Gastroesophageal sphincter (tissue), 4 donors: ENCODE measurements around the gene EFEMP2. TPM values are rescaled to one million over a fixed set of nuclear protein-coding genes. Genes with fewer than 3 reads are reported as not detected.

Experiments
- ATAC-seq: fragments of 150-250 bp; one replicate; pipeline ENCODE4 v1.9.1; 2016; ENCODE audit warnings: mild to moderate bottlenecking, moderate library complexity
- H3K27ac ChIP-seq, 4 donors: fragments of 200-600 bp; sonication (generic) in 3 of 4; 1 replicate in 3 of 4; 2 replicates in 1 of 4; pipeline ENCODE4 v1.5.1; 2016 to 2019
- H3K27me3 ChIP-seq: fragments of 200-600 bp; sonication (generic); one replicate; pipeline ENCODE4 v1.5.1; 2019
- H3K36me3 ChIP-seq, 2 donors: fragments of 200-600 bp; sonication (generic); one replicate each; pipeline ENCODE4 v1.5.1; 2019; ENCODE audit warnings: control low read depth in 1 of 2
- H3K4me1 ChIP-seq, 3 donors: fragments of 200-600 bp; sonication (generic); 1 replicate in 2 of 3; 2 replicates in 1 of 3; pipeline ENCODE4 v1.5.1; 2016 to 2019; ENCODE audit warnings: control low read depth in 2 of 3
- H3K4me3 ChIP-seq, 2 donors: fragments of 200-600 bp; sonication (generic); one replicate each; pipeline ENCODE4 v1.5.1; 2019; ENCODE audit warnings: mild to moderate bottlenecking in 1 of 2, moderate library complexity in 1 of 2
- H3K9me3 ChIP-seq, 3 donors: fragments of 200-600 bp; sonication (generic); one replicate each; pipeline ENCODE4 v1.5.1; 2017 to 2019; ENCODE audit warnings: control low read depth in 2 of 3
- EP300 ChIP-seq: sonication (generic); formaldehyde crosslinking; IDR thresholded peaks from one replicate; pipeline ENCODE4 v1.6.1; 2017; ENCODE audit warnings: antibody characterized with exemption, mild to moderate bottlenecking
- POLR2A ChIP-seq, 2 donors: fragments of 450-650 bp; IDR thresholded peaks; one replicate each; pipeline ENCODE4 v1.6.1; 2017; ENCODE audit warnings: antibody characterized with exemption in 2 of 2, mild to moderate bottlenecking in 2 of 2, moderate library complexity in 1 of 2
- POLR2AphosphoS5 ChIP-seq: sonication (generic); formaldehyde crosslinking; IDR thresholded peaks from one replicate; pipeline ENCODE4 v1.6.1; 2017; ENCODE audit warnings: antibody characterized with exemption
- WGBS, 2 donors: methylation state at CpG; one replicate each; pipeline ENCODE4 v1.1.5; 2018; ENCODE audit warnings: low coverage in 1 of 2; 5-methylcytosine and 5-hydroxymethylcytosine counted together
- total RNA-seq, 4 donors: library from RNA; depleted of rRNA; stranded (reverse); fragments of >200 nt; gene quantifications; one replicate each; pipeline ENCODE4 v1.1.0, GENCODE V29; 2016
- TF ChIP-seq, protein P1 (sequence below), 4 experiments: fragments of 200-600 bp in 2 of 4; fragments of 450-650 bp in 2 of 4; sonication (generic) in 1 of 4; IDR thresholded peaks; one replicate each; pipeline ENCODE4 v1.5.1; 2017 to 2019; ENCODE audit warnings: antibody characterized with exemption in 4 of 4, mild to moderate bottlenecking in 2 of 4, moderate library complexity in 2 of 4

EFEMP2 gene
- total RNA-seq, 4 donors from 2014 or later, result 55.6 to 92.8 (median 81.2) TPM

DNA sequence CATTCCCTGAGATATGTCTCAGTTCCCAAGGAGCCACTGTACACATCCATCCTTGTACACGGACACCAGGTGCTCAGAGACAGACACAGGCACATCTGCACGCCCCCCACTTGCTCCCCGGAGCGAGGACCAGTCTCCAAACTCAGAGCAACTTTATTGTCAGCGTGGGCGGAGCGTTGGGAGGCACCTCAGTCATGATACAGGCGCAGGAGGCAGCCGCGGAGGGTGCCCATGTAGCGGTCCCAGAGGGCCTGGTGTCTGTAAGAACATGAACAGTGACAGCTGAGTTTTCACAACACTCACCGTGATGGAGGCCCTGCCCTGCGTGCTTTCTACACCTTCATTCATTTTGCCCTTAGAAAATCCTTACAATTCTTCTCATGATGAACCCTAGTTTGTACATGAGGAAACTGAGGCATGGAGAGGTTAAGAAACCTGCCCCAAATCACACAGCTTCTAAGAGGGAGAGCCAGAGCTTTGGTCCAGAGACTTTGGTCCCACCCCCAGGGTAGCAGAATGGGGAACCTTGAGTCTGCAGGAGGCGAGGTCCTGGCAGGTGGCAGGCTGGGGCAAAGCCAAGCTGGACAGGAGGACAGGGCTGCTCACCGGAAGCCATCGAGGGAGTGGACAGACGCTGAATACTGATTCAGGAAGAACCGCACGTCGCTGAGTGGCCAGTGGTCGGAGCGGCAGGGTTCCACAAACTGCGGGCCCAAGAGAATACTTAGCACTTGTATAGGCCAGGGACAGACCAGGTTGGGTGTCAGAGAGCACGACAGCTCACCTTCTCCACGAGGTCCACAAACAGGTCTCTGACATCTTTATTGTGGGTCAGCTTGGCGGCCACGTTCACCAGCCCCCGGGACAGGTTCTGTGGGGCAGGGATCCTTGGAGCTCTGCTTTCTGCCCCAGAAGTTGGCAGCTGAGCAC, 11.5 kb upstream of the EFEMP2 start:
- ATAC-seq, result no peak
- Histone ChIP-seq H3K4me3 (no peak overlapping the region), H3K9me3 (no peaks in the 10 kb centered on the region), H3K4me1 (peaks cover 0 to 39% (median 14%) of the 10 kb centered on the region in 3 donors), H3K27me3 (no peaks in the 10 kb centered on the region), H3K36me3 (peaks cover 0 to 49% of the 10 kb centered on the region in 2 donors), H3K27ac (peak overlapping the region in 3 of 4 donors; percentile 16 to 65 (median 64))
- 40 to 85% methylated on average over 1 to 18 of the region's 28 CpGs for WGBS, 2 donors
- TF ChIP-seq EP300, result no peak
- no peak for TF ChIP-seq POLR2A (IDR thresholded peaks at IDR 0.05)
- TF ChIP-seq, protein P1, sequence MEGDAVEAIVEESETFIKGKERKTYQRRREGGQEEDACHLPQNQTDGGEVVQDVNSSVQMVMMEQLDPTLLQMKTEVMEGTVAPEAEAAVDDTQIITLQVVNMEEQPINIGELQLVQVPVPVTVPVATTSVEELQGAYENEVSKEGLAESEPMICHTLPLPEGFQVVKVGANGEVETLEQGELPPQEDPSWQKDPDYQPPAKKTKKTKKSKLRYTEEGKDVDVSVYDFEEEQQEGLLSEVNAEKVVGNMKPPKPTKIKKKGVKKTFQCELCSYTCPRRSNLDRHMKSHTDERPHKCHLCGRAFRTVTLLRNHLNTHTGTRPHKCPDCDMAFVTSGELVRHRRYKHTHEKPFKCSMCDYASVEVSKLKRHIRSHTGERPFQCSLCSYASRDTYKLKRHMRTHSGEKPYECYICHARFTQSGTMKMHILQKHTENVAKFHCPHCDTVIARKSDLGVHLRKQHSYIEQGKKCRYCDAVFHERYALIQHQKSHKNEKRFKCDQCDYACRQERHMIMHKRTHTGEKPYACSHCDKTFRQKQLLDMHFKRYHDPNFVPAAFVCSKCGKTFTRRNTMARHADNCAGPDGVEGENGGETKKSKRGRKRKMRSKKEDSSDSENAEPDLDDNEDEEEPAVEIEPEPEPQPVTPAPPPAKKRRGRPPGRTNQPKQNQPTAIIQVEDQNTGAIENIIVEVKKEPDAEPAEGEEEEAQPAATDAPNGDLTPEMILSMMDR (IDR thresholded peaks at IDR 0.05), result no peak
- TF ChIP-seq POLR2AphosphoS5, result no peak

DNA sequence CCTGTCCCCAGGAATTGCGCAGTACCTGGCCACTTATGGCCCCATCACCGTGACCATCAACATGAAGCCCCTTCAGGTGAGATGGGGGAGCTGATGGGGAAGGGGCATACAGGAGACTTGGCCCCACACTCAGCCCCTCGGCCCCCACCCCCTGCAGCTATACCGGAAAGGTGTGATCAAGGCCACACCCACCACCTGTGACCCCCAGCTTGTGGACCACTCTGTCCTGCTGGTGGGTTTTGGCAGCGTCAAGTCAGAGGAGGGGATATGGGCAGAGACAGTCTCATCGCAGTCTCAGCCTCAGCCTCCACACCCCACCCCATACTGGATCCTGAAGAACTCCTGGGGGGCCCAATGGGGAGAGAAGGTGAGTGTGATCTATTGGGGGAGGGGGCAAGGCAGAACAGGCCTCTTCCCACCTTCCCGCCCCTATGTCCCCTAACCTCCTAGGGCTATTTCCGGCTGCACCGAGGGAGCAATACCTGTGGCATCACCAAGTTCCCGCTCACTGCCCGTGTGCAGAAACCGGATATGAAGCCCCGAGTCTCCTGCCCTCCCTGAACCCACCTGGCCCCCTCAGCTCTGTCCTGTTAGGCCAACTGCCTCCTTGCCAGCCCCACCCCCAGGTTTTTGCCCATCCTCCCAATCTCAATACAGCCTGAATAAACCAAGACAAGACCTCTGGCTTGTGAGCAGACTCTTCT, 10.6 kb upstream of the EFEMP2 start:
- no peak for TF ChIP-seq POLR2AphosphoS5
- TF ChIP-seq, protein P1 (IDR thresholded peaks at IDR 0.05), result no peak
- no peak for TF ChIP-seq EP300
- no peak for TF ChIP-seq POLR2A (IDR thresholded peaks at IDR 0.05)
- Histone ChIP-seq H3K27me3 (no peaks in the 10 kb centered on the region), H3K36me3 (peaks cover 0 to 49% of the 10 kb centered on the region in 2 donors), H3K9me3 (no peaks in the 10 kb centered on the region), H3K4me3 (no peak overlapping the region), H3K4me1 (peaks cover 0 to 33% (median 14%) of the 10 kb centered on the region in 3 donors), H3K27ac (no peak overlapping the region)
- ATAC-seq, result no peak
- 86 to 90% methylated on average over 4 to 8 of the region's 13 CpGs for WGBS, 2 donors

DNA sequence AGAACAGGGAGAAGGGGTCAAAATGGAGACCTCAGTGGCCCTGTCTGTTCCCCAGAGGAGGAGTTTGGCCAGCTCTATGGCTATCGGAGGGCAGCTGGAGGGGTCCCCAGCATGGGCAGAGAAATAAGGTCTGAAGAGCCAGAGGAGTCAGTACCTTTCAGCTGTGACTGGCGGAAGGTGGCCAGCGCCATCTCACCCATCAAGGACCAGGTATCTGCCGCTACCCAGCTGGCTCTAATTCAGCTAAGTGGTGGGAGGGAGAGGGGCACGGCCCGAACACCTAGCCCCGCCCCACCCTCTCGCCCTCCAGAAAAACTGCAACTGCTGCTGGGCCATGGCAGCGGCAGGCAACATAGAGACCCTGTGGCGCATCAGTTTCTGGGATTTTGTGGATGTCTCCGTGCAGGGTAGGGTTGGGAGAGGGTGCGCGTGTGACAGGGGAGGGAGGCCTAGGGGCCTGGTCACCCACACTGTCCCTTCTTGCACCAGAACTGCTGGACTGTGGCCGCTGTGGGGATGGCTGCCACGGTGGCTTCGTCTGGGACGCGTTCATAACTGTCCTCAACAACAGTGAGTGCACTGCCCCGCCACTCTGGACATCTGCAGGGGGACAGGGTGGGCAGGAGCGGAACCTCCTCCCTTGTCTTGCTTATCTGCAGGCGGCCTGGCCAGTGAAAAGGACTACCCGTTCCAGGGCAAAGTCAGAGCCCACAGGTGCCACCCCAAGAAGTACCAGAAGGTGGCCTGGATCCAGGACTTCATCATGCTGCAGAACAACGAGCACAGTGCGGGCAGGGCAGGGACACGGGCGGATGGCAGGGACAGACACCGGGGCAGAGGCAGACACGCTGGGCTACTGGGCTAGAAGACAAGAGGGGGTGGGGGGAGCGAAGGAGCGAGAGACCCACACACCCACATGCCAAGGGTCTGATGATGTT, 9.8 kb upstream of the EFEMP2 start:
- 93% methylated on average over 5 to 8 of the region's 30 CpGs for WGBS, 2 donors
- Histone ChIP-seq H3K9me3 (no peaks in the 10 kb centered on the region), H3K36me3 (peaks cover 0 to 49% of the 10 kb centered on the region in 2 donors), H3K27me3 (no peaks in the 10 kb centered on the region), H3K4me3 (no peak overlapping the region), H3K4me1 (peaks cover 0 to 25% (median 10%) of the 10 kb centered on the region in 3 donors), H3K27ac (no peak overlapping the region)
- TF ChIP-seq, protein P1 (IDR thresholded peaks at IDR 0.05), result no peak
- TF ChIP-seq POLR2A (IDR thresholded peaks at IDR 0.05) (no peak), EP300 (no peak), POLR2AphosphoS5 (no peak)
- ATAC-seq, result no peak

DNA sequence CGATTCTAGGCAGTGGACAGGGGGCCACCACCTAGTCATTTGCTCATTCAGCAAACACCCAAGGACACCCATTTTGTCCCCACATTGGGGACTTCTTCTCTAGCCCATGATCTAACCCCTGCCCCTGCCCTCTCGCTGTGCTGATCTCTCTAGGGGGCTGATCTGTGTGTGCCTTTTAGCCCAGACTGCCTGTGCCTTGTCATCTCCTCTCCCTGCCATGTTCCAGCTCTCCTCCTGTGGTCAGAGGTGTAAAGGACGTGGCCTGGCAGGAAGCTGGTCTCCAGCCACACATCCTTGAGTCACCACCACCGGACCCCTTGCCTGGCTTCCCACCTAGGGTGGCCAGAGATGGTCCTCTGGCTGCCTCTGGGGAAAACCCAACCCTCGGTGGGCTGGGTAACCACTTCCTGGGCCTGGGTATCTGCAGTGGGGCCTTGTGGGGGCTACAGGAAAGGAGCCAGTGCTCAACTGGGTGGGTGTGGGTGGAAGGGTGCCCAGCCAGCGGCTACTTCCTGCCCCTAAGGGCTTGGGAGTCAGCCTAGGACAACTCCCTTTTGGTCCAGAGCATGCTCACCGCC, 8.3 kb upstream of the EFEMP2 start:
- WGBS, 2 donors, result no CpG with 5 or more reads among the region's 7 CpGs
- no peak overlapping the region for H3K4me3 ChIP-seq
- H3K27me3 ChIP-seq, result no peaks in the 10 kb centered on the region
- no peak for TF ChIP-seq POLR2AphosphoS5
- TF ChIP-seq, protein P1 (IDR thresholded peaks at IDR 0.05), result no peak
- no peak for TF ChIP-seq EP300
- no peak for TF ChIP-seq POLR2A (IDR thresholded peaks at IDR 0.05)
- H3K27ac ChIP-seq, result no peak overlapping the region
- peaks cover 0 to 12% (median 7%) of the 10 kb centered on the region in 3 donors for H3K4me1 ChIP-seq
- no peak for ATAC-seq
- H3K36me3 ChIP-seq, result peaks cover 0 to 37% of the 10 kb centered on the region in 2 donors
- H3K9me3 ChIP-seq, result no peaks in the 10 kb centered on the region
